Skin epidermis (tissue), 12 donors: Measurements from ENCODE around the gene TAF8.
"Not testable (repeated sequence)": the region's sequence is repeated elsewhere in the genome, so short reads cannot be mapped to it uniquely, and the experiment has no call there.

Source experiments
- H3K27ac ChIP-seq, 21 experiments: fragments of 200-600 bp; sonication (generic) in 11 of 21; one replicate each; pipeline ENCODE4 v1.5.0; 2020; ENCODE audit warnings: mild to moderate bottlenecking in 3 of 21, inconsistent platforms in 2 of 21, moderate library complexity in 2 of 21
- H3K4me3 ChIP-seq, 7 experiments: fragments of 200-600 bp; sonication (generic) in 2 of 7; one replicate each; pipeline ENCODE4 v1.5.0; 2020; ENCODE audit warnings: inconsistent platforms in 2 of 7, mild to moderate bottlenecking in 2 of 7, moderate library complexity in 1 of 7

TAF8 gene

DNA sequence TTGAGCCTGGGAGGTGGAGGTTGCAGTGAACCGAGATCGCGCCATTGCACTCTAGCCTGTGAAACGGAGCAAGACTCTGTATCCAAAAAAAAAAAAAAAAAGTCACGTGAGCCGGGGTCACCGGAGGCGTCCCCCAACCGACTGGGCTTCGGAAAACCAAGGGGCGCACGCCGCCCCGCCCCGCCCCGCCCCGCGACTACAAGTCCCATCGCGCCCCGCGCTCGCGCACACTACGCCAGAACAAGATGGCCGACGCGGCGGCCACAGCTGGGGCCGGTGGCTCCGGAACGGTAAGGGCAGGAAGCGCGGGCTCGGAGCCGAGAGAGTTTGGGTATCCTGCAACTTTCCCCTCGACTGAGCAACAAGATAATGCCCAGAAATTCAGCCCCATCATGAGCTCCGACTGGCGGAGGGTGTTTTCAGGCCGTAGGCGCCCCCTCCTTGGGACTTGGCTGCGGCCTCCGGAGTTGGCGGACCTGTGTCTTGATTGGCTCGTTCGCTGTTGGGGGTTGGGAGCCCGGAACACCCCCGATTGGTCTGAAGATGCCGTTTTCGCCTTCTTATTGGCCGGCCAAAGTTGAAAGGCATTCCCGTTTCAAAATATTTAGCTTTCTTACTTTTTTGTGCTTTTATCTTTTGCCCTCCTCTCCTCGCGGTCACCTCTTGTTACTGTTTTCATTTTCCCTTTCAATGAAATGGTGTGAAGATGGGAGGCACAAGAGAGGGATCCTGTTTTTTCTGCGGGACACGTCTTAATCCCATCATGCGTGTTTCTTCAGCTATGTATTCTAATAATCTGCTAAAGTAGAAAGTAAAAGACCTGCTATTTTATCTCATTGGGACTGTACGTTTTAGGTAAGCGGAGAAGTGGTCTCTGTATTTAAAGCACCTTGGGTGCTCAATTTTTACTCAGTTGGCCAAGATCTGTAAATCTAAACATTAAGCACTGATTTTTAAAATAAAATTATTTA lies at the start of gene TAF8:
Gene TAF8, plus strand, starts transcription at position 228 of the 971 bp plus-strand sequence. Its CDS starts 18 bp downstream, at position 246.
- Histone ChIP-seq H3K4me3 (peak within 1 kb of the TSS; percentile 41 to 58 (median 55)), H3K27ac (peak within 1 kb of the TSS; percentile 14 to 98 (median 90))

DNA sequence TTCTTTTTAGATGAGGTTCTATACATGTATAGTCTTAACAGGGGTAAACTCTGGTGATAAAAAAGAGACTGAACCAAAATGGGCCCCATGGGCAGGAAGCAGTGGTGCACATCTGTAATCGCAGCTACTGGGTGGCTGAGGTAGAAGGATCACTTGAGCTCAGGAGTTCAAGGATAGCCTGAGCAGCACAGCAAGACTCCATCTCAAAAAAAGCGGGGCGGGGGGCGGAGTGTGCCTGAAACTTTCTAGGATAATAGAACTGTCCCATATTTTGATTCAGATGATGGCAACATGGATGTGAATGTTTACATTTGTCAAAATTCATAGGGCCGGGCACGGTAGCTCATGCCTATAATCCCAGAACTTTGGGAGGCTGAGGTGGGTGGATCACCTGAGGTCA lies 48.8 kb upstream of the TAF8 start:
- H3K4me3 ChIP-seq: no peak overlapping the region

GRCh38 chr6:42003658-42004057 lies 46.7 kb upstream of the TAF8 start:
- not testable (repeated sequence) for H3K27ac ChIP-seq, H3K4me3 ChIP-seq

More for the DNA sequence above, 48.8 kb upstream of the TAF8 start:
- no peak overlapping the region for H3K27ac ChIP-seq

- no peak overlapping the region for H3K27ac ChIP-seq
- no peak overlapping the region for H3K4me3 ChIP-seq
These were observed 42.8 kb upstream of the TAF8 start for GRCh38 chr6:42007286-42008137.

DNA sequence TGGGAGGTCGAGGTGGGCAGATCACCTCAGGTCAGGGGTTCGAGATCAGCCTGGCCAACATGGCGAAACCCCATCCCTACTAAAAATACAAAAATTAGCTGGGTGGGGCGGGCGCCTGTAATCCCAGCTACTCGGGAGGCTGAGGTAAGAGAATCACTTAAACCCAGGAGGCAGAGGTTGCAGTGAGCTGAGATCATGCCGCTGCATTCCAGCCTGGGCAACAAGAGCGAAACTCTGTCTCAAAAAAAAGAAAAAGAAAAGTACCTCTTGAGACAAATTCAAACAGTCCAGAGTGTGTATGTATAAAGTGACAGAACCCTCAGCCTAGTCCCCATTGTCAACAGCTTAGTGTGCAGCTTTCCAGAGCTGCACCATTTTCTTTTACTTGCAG lies 42.2 kb upstream of the TAF8 start:
- not testable (repeated sequence) for H3K4me3 ChIP-seq, H3K27ac ChIP-seq

GRCh38 chr6:42009844-42010184 lies 40.5 kb upstream of the TAF8 start:
- H3K27ac ChIP-seq: peak overlapping the region in 2 of 21 experiments; percentile 24 to 59

DNA sequence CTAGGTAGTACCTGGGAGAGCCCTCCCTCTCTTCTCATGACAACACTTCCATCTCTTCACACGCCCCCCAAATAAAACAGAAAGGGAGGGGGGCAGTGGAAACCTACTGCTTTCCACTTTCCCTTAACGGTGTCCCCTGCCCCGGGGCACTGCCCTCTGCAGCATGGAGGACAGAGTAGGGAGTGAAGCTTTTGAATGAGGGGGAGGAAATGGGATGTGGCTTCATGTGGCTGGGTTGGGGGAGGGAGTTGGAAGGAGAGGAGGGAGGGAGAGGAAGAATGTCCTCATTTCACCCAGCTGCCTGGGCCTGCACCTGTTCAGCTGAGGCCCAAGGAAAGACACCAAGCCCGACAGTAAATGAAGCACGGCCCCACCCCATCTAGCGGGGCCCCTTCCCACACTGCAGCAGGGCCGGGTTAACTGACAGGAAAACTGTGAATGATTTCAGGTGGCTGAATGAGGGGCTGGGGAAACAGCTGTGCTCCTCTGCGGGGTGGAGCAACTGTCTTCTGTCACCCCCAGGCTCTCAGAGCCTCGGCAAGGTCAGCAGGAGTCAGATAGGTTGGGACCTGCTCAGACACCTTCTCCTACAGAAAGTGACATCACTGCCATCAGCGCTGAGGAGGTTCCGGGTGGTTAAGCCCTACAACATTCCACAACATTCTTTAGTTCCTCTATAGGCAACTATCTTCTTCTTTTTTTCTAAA lies 40.0 kb upstream of the TAF8 start:
- Histone ChIP-seq H3K27ac (peak overlapping the region in 5 of 21 experiments; percentile 0 to 59 (median 24)), H3K4me3 (no peak overlapping the region)

More at GRCh38 chr6:42009844-42010184, 40.5 kb upstream of the TAF8 start:
- no peak overlapping the region for H3K4me3 ChIP-seq

DNA sequence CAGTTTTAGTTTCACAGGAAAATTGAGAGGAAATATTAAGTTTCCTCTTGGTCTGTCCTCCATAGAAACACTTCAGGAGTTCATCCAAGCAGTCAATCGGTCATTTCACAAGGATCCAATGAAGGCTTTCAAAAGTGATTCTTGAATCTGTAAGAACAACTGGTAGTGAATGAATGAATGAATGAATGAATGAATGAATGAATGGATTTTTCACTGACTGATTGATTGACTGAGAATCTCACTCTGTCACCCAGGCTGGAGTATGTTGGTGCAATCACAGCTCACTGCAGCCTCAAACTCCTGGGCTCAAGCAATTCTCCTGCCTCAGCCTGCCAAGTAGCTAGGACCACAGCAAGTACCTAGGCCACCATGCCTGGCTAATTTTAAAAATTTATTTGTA lies 39.4 kb upstream of the TAF8 start:
- peak overlapping the region in 2 of 21 experiments; percentile 43 to 59 for H3K27ac ChIP-seq
- H3K4me3 ChIP-seq: no peak overlapping the region

DNA sequence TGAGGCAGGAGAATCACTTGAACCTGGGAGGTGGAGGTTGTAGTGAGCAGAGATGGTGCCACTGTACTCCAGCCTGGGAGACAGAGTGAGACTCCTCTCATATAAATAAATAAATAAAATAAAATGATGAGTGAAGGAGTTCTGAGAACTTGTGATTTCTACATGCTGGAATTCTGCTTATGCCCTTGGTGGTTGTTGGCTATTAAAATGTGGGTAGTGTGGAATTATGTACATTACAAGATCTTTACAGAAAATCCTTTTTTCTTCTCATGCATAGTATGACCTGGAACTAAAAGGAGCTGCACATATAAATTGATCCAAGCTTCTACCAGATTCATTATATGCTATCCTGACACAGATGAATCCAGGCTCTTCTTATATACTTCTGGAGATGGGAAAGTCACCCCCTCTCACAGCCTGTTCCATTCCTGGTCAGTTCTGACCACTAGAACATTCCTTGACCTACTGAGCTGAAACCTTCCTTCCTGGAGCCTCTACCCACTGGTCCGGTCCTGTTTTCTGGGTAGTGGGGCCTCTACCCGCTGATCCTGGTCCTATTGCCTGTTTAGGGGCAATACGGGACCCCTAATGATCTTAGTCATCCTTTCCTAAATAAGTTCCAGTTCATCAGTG lies 37.7 kb upstream of the TAF8 start:
- H3K27ac ChIP-seq: no peak overlapping the region
- no peak overlapping the region for H3K4me3 ChIP-seq

GRCh38 chr6:42013134-42013516 lies 37.2 kb upstream of the TAF8 start:
- Histone ChIP-seq H3K27ac (no peak overlapping the region), H3K4me3 (no peak overlapping the region)

GRCh38 chr6:42017021-42017643 lies 33.2 kb upstream of the TAF8 start:
- Histone ChIP-seq H3K27ac (peak overlapping the region in 2 of 21 experiments; percentile 31 to 38), H3K4me3 (no peak overlapping the region)

GRCh38 chr6:42020967-42021366 lies 29.4 kb upstream of the TAF8 start:
- H3K4me3 ChIP-seq: no peak overlapping the region
- peak overlapping the region in 2 of 21 experiments; percentile 47 to 50 for H3K27ac ChIP-seq

GRCh38 chr6:42021847-42022754 lies 28.2 kb upstream of the TAF8 start:
- Histone ChIP-seq H3K27ac (peak overlapping the region in 13 of 21 experiments; percentile 3 to 67 (median 26)), H3K4me3 (no peak overlapping the region)

GRCh38 chr6:42022755-42023384 lies 27.5 kb upstream of the TAF8 start:
- no peak overlapping the region for H3K4me3 ChIP-seq
- H3K27ac ChIP-seq: peak overlapping the region in 11 of 21 experiments; percentile 3 to 67 (median 38)

- H3K4me3 ChIP-seq: no peak overlapping the region
- peak overlapping the region in 1 of 21 experiments; percentile 32 for H3K27ac ChIP-seq
These were observed 25.1 kb upstream of the TAF8 start for GRCh38 chr6:42025066-42025844.

DNA sequence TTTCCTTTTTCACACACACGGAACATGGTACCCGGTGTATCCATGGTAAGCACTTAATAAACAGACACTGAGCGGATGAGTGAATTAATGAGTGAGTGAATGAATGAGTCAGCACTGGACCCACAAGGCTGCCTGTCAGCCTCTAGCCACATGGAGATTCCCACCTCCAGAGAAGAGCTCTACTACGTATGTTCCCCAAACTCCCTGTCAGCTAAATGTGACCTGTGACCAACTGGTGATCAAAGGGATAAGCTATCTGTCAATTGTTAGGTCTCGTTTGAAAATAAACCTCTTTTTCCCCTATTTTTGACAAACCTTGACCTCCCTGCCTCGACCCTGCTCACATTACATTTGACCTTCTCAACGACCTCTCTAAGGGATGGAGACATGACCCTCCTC lies 24.5 kb upstream of the TAF8 start:
- Histone ChIP-seq H3K27ac (peak overlapping the region in 1 of 21 experiments; percentile 27), H3K4me3 (no peak overlapping the region)

- Histone ChIP-seq H3K27ac (peak overlapping the region in 3 of 21 experiments; percentile 22 to 37 (median 27)), H3K4me3 (no peak overlapping the region)
These were observed 23.8 kb upstream of the TAF8 start for GRCh38 chr6:42026540-42026939.
